ENCODE results near the gene BRD3.
"Not testable (repeated sequence)": the region's sequence is repeated elsewhere in the genome, so short reads cannot be mapped to it uniquely, and the experiment has no call there.

Gene BRD3

GRCh38 chr9:133991964-133992779 lies 75.7 kb downstream of the BRD3 start, which contains the start of gene VAV2:
VAV2 (minus strand) TSS chr9:133992324; CDS start chr9:133992278, 46 bp downstream.
- H3K4me3 ChIP-seq (replicated peaks; ENCODE audit: low read depth, low read length) = peak within 1 kb of the TSS; percentile 76

GRCh38 chr9:133991214-133991921 lies 76.5 kb downstream of the BRD3 start:
- no peak for DNase-seq (ENCODE audit: low read depth)
- TF ChIP-seq, protein P1, sequence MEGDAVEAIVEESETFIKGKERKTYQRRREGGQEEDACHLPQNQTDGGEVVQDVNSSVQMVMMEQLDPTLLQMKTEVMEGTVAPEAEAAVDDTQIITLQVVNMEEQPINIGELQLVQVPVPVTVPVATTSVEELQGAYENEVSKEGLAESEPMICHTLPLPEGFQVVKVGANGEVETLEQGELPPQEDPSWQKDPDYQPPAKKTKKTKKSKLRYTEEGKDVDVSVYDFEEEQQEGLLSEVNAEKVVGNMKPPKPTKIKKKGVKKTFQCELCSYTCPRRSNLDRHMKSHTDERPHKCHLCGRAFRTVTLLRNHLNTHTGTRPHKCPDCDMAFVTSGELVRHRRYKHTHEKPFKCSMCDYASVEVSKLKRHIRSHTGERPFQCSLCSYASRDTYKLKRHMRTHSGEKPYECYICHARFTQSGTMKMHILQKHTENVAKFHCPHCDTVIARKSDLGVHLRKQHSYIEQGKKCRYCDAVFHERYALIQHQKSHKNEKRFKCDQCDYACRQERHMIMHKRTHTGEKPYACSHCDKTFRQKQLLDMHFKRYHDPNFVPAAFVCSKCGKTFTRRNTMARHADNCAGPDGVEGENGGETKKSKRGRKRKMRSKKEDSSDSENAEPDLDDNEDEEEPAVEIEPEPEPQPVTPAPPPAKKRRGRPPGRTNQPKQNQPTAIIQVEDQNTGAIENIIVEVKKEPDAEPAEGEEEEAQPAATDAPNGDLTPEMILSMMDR (IDR thresholded peaks at IDR 0.05; ENCODE audit: low read length, missing control alignments) = no peak
- peak overlapping the region; percentile 76 for H3K4me3 ChIP-seq (replicated peaks; ENCODE audit: low read depth, low read length)

More at GRCh38 chr9:133991964-133992779, 75.7 kb downstream of the BRD3 start, which contains the start of gene VAV2:
- peak; percentile 54 for DNase-seq (ENCODE audit: low read depth)
- TF ChIP-seq, protein P1 (IDR thresholded peaks at IDR 0.05; ENCODE audit: low read length, missing control alignments) = no peak

DNA sequence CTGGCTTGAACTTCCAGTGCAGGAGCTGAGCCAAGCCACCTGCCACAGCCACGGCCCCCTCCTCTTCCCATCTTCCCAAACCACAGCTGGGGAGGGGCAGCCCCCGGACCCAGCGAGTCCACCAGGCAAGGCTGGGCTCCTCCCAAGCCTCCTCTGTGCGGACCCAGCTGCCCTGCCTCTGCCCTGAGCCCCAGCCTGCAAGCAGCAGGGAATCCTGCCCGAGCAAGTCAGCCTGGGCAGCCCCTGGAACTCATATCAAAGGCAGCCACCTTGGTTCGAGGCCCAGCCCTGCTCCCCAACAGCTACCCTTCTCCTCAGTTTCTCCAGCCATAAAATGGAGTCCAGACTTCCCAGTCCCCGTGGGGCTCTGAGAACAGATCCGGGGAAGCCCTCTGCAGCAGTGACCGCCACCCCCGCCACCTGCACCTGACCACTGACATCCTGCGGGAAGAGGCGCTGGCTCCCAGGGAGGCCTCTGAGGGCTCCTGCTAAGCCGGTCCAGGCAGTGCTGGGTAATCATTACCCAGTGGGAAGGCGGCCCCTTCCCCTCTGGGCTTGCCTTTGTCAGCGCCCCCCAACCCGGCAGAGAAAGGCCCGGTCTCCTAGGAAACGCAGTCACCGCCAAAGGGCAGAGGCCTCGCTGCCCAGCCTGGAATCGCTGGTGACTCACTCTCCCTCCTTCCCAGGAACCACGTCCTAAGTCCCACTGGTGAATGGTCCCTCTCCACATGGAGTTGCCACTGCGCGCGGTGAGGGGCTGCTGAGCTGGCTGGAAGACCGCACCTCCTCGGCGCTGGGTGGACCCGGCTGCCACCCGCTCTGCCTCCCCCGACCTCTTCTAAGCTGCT lies 77.2 kb downstream of the BRD3 start:
- peak; percentile 70 for DNase-seq (ENCODE audit: low read depth)
- H3K4me3 ChIP-seq (replicated peaks; ENCODE audit: low read depth, low read length) = peak overlapping the region; percentile 76

GRCh38 chr9:133989625-133990365 lies 78.0 kb downstream of the BRD3 start:
- TF ChIP-seq, protein P1 (IDR thresholded peaks at IDR 0.05; ENCODE audit: low read length, missing control alignments) = no peak
- H3K4me3 ChIP-seq (replicated peaks; ENCODE audit: low read depth, low read length) = peak overlapping the region; percentile 76
- no peak for DNase-seq (ENCODE audit: low read depth)

More for the DNA sequence above, 77.2 kb downstream of the BRD3 start:
- TF ChIP-seq, protein P1 (IDR thresholded peaks at IDR 0.05; ENCODE audit: low read length, missing control alignments) = no peak

DNA sequence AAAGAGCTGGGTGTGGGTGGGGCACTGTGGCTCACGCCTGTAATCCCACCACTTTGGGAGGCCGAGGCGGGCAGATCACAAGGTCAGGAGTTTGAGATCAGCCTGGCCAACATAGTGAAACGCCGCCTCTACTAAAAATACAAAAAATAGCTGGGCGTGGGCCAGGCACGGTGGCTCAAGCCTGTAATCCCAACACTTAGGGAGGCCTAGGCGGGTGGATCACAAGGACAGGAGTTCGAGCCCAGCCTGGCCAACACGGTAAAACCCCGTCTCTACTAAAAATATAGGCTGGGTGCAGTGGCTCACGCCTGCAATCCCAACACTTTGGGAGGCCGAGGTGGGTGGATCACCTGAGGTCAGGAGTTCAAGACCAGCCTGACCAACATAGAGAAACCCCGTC lies 79.1 kb downstream of the BRD3 start:
- H3K4me3 ChIP-seq (replicated peaks; ENCODE audit: low read depth, low read length); DNase-seq (ENCODE audit: low read depth): not testable (repeated sequence)

GRCh38 chr9:133987946-133988665 lies 79.7 kb downstream of the BRD3 start:
- DNase-seq (ENCODE audit: low read depth) = no peak
- H3K4me3 ChIP-seq (replicated peaks; ENCODE audit: low read depth, low read length) = no peak overlapping the region
- TF ChIP-seq, protein P1 (IDR thresholded peaks at IDR 0.05; ENCODE audit: low read length, missing control alignments) = no peak
